NCI-H1092 treated with DMSO at 0.1 percent for 48 hours (cell line): ENCODE data around the gene TMEM266.
"Not testable (repeated sequence)": the region's sequence is repeated elsewhere in the genome, so short reads cannot be mapped to it uniquely, and the experiment has no call there.

Source experiments
- DNase-seq: peaks from one replicate; lab custom pipeline; 2025; lab: John Stamatoyannopoulos, UW

The TMEM266 gene

GRCh38 chr15:76059320-76060117 lies at the start of gene TMEM266:
TMEM266 (plus strand) TSS chr15:76059985; CDS start chr15:76134264, 74,279 bp downstream.
- DNase-seq, result peak; percentile 34

- no peak for DNase-seq
Measured at GRCh38 chr15:76010613-76011012, 49.2 kb upstream of the TMEM266 start.

GRCh38 chr15:76011627-76012551 lies 47.9 kb upstream of the TMEM266 start, which contains the start of gene NRG4:
NRG4 (minus strand) TSS chr15:76012424; CDS start chr15:76011230, 1,194 bp downstream.
- no peak for DNase-seq

GRCh38 chr15:76013470-76013869 lies 46.3 kb upstream of the TMEM266 start:
- not testable (repeated sequence) for DNase-seq

GRCh38 chr15:76024021-76024768 lies 35.6 kb upstream of the TMEM266 start:
- DNase-seq, result no peak

- no peak for DNase-seq
Measured at GRCh38 chr15:76032046-76032445, 27.7 kb upstream of the TMEM266 start.

- DNase-seq, result no peak
Measured at GRCh38 chr15:76033438-76033837, 26.3 kb upstream of the TMEM266 start.

- DNase-seq, result no peak
Measured at GRCh38 chr15:76034111-76034510, 25.7 kb upstream of the TMEM266 start.

- no peak for DNase-seq
Measured at GRCh38 chr15:76035593-76035992, 24.2 kb upstream of the TMEM266 start.

- DNase-seq, result no peak
Measured at GRCh38 chr15:76038512-76038911, 21.3 kb upstream of the TMEM266 start.

- DNase-seq, result not testable (repeated sequence)
Measured at GRCh38 chr15:76054201-76054600, 5.6 kb upstream of the TMEM266 start.

GRCh38 chr15:76056931-76057330 lies 2.9 kb upstream of the TMEM266 start:
- DNase-seq, result no peak

- peak; percentile 10 for DNase-seq
Measured at GRCh38 chr15:76057332-76058000, 2.3 kb upstream of the TMEM266 start.

- peak; percentile 29 for DNase-seq
Measured at GRCh38 chr15:76058714-76059319, 968 bp upstream of the TMEM266 start.

- DNase-seq, result no peak
Measured at GRCh38 chr15:76060118-76060989, 569 bp downstream of the TMEM266 start.

GRCh38 chr15:76061700-76062099 lies 1.9 kb downstream of the TMEM266 start:
- DNase-seq, result no peak

- DNase-seq, result no peak
Measured at GRCh38 chr15:76062286-76062685, 2.5 kb downstream of the TMEM266 start.

GRCh38 chr15:76064375-76064774 lies 4.6 kb downstream of the TMEM266 start:
- DNase-seq, result no peak

GRCh38 chr15:76065245-76065644 lies 5.5 kb downstream of the TMEM266 start:
- DNase-seq, result no peak

- no peak for DNase-seq
Measured at GRCh38 chr15:76065793-76066192, 6.0 kb downstream of the TMEM266 start.
